ENCODE results near the gene LHX8. TPM values are rescaled to one million over a fixed set of nuclear protein-coding genes. Genes with fewer than 3 reads are reported as not detected.
A peak's percentile ranks its signal among the peaks of the same experiment; 100 is the strongest.

The LHX8 gene
- total and polyA plus RNA-seq, 2 donors (not counting 1 experiment from before 2014, with no cell fraction given), result not detected

DNA sequence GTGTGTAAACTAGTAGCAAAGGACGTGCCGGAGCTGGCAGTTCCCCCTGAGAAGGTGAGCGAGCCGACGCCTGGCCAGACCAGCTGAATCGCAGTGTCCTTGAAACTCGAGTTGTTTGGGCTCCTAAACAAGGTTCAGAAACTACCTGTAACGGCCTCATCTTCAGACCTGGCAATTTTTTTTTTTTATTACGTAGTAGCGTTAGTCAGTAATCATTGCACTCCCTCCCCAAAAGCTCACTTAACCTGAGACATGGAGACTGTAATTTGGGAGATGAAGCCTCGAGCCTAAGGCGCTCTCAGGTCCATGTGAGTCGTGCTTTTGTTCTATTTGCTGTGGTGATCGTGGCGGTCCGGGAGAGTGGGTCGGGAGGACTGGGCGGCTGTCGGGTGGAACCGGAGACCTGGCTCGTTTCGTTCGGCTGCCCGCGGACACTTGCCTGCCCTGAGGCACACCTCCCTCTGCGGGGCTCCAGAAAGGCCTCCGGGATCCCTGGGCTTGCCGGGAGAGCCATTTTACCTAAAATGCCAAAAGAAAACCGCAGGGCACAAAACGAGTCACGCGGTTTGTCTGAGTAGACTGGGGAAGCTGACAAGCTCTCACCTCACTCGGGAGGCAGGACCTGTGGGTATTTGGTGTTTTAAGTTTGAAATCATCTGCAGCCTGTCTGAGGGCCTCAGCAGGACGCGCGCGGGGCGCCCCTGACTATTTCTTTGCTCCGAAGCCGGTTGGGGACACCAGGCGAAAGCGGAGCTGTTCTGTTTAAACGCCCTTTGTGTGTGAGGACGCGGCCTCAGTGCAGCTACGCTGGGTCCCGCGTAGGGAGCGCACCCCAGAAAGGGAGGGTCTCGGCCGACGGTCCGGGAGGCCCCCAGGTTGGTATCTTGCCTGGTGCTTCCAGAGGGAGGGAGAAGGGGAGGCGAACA, 722 bp downstream of the LHX8 start:
- H3K4me3 ChIP-seq (replicated peaks in 1 of 4; ENCODE audit: control extremely low read depth in 1 of 4, insufficient read depth in 1 of 4, low read depth in 3 of 4, low read length in 4 of 4), result peak overlapping the region; percentile 10 to 49 (median 22)
- H3K4me2 ChIP-seq (ENCODE audit: extremely low read depth, insufficient read depth, low read length), result peak overlapping the region; percentile 25

DNA sequence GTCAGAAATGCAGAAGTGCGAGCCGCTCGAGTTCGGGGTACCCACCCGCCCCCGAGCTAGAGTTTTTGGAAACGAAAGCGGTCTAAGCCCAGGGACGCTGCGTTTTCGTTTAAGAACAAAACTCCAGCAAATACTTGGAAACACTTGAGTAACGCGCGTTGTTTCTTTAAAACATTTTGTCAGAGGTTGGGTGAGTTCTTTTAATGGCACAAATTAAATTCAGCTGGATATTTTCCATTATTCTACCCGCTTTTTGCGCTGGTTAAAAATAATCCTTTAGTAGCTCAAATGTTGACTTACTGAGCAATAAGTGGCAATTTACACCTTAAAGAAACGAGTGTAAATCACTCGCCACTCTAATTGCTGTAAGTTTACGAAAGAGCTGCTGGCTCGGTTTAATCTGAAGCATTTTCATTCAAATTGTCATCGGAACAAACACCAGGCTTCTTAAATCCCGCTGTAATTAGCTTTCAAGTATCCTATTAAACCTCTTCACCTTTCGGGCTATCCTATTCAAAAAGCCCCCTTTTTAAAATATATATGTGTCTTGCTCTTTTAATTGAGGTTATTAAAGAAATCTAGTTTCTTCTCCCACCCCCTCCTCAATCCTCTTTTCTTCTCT, 1.5 kb downstream of the LHX8 start:
- H3K27me3 ChIP-seq (ENCODE audit: control insufficient read depth, insufficient read depth, low read length), result peaks cover 55% of the 10 kb centered on the region
- no peak overlapping the region for H3K27ac ChIP-seq (ENCODE audit: insufficient read depth, low read length)

More for the DNA sequence above, 722 bp downstream of the LHX8 start:
- H3K4me1 ChIP-seq (ENCODE audit: control insufficient read depth, extremely low read depth, insufficient read depth, low read length), result no peaks in the 10 kb centered on the region
- no peak overlapping the region for H3K27ac ChIP-seq (ENCODE audit: insufficient read depth, low read length)
- H4K20me1 ChIP-seq (ENCODE audit: control insufficient read depth, extremely low read depth, insufficient read depth, low read length), result no peaks in the 10 kb centered on the region
- H3K9ac ChIP-seq (ENCODE audit: insufficient read depth, low read length), result no peak overlapping the region
- TF ChIP-seq, protein P1, sequence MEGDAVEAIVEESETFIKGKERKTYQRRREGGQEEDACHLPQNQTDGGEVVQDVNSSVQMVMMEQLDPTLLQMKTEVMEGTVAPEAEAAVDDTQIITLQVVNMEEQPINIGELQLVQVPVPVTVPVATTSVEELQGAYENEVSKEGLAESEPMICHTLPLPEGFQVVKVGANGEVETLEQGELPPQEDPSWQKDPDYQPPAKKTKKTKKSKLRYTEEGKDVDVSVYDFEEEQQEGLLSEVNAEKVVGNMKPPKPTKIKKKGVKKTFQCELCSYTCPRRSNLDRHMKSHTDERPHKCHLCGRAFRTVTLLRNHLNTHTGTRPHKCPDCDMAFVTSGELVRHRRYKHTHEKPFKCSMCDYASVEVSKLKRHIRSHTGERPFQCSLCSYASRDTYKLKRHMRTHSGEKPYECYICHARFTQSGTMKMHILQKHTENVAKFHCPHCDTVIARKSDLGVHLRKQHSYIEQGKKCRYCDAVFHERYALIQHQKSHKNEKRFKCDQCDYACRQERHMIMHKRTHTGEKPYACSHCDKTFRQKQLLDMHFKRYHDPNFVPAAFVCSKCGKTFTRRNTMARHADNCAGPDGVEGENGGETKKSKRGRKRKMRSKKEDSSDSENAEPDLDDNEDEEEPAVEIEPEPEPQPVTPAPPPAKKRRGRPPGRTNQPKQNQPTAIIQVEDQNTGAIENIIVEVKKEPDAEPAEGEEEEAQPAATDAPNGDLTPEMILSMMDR (conservative IDR thresholded peaks at IDR 0.05 in 1 of 2, IDR thresholded peaks at IDR 0.05 in 1 of 2; ENCODE audit: low read depth in 1 of 2, low read length in 2 of 2), result no peak
- TF ChIP-seq EZH2 (IDR thresholded peaks at IDR 0.05; ENCODE audit: low read length, missing control alignments), result peak; percentile 43
- no peak overlapping the region for H2AFZ ChIP-seq (ENCODE audit: low read length)
- H3K79me2 ChIP-seq (ENCODE audit: control insufficient read depth, insufficient read depth, low read length), result no peaks in the 10 kb centered on the region
- no peaks in the 10 kb centered on the region for H3K9me3 ChIP-seq (ENCODE audit: control insufficient read depth, insufficient read depth, low read depth, low read length)
- peaks cover 61% of the 10 kb centered on the region for H3K27me3 ChIP-seq (ENCODE audit: control insufficient read depth, insufficient read depth, low read length)
- DNase-seq (ENCODE audit: low read depth in 2 of 2), result peak in 1 of 2 donors; percentile 12
- no peaks in the 10 kb centered on the region for H3K36me3 ChIP-seq (ENCODE audit: control insufficient read depth, insufficient read depth, low read length)

More for the DNA sequence above, 1.5 kb downstream of the LHX8 start:
- DNase-seq (ENCODE audit: low read depth in 2 of 2), result peak; percentile 5 to 43
- Histone ChIP-seq H3K9ac (ENCODE audit: insufficient read depth, low read length) (no peak overlapping the region), H4K20me1 (ENCODE audit: control insufficient read depth, extremely low read depth, insufficient read depth, low read length) (no peaks in the 10 kb centered on the region), H3K4me1 (ENCODE audit: control insufficient read depth, extremely low read depth, insufficient read depth, low read length) (no peaks in the 10 kb centered on the region), H3K9me3 (ENCODE audit: control insufficient read depth, insufficient read depth, low read depth, low read length) (no peaks in the 10 kb centered on the region), H3K36me3 (ENCODE audit: control insufficient read depth, insufficient read depth, low read length) (no peaks in the 10 kb centered on the region), H3K4me2 (ENCODE audit: extremely low read depth, insufficient read depth, low read length) (peak overlapping the region; percentile 25), H3K79me2 (ENCODE audit: control insufficient read depth, insufficient read depth, low read length) (no peaks in the 10 kb centered on the region), H2AFZ (ENCODE audit: low read length) (no peak overlapping the region), H3K4me3 (replicated peaks in 1 of 4; ENCODE audit: control extremely low read depth in 1 of 4, insufficient read depth in 1 of 4, low read depth in 3 of 4, low read length in 4 of 4) (peak overlapping the region; percentile 10 to 49 (median 22))
- TF ChIP-seq, protein P1 (conservative IDR thresholded peaks at IDR 0.05 in 1 of 2, IDR thresholded peaks at IDR 0.05 in 1 of 2; ENCODE audit: low read depth in 1 of 2, low read length in 2 of 2), result no peak
- no peak for TF ChIP-seq EZH2 (IDR thresholded peaks at IDR 0.05; ENCODE audit: low read length, missing control alignments)
